Activated T-helper 17 cell treated with anti-CD3 and anti-CD28 coated beads, Interleukin-2, amount 50 U/mL, for 72 hours (primary cell): Measurements from ENCODE around the gene DAAM2. TPM values are rescaled to one million over a fixed set of nuclear protein-coding genes. Genes with fewer than 3 reads are reported as not detected.

Source experiments
- ATAC-seq: fragments of 150-1000 bp; cut with Tn5 transposase; replicated peaks from 2 replicates; pipeline ENCODE4 v1.10.0; 2021; ENCODE audit warnings: mild to moderate bottlenecking, moderate library complexity
- H3K27ac Mint-ChIP-seq: one replicate; pipeline ENCODE4 v1.8.0; 2022; ENCODE audit warnings: mixed read lengths
- H3K27me3 Mint-ChIP-seq: one replicate; pipeline ENCODE4 v1.8.0; 2022; ENCODE audit warnings: mixed read lengths
- H3K36me3 Mint-ChIP-seq: one replicate; pipeline ENCODE4 v1.8.0; 2022; ENCODE audit warnings: low read depth, mild to moderate bottlenecking, mixed read lengths
- H3K4me1 Mint-ChIP-seq: one replicate; pipeline ENCODE4 v1.8.0; 2022; ENCODE audit warnings: mixed read lengths
- H3K4me3 Mint-ChIP-seq: one replicate; pipeline ENCODE4 v1.8.0; 2022; ENCODE audit warnings: mild to moderate bottlenecking, mixed read lengths
- H3K9me3 Mint-ChIP-seq: one replicate; pipeline ENCODE4 v1.8.0; 2022; ENCODE audit warnings: mixed read lengths
- total RNA-seq, 2 donors: library from RNA; stranded (reverse); gene quantifications; one replicate each; pipeline ENCODE4 v1.2.3, GENCODE V29; 2022

The DAAM2 gene
- total RNA-seq, 2 donors from 2014 or later: not detected

DNA sequence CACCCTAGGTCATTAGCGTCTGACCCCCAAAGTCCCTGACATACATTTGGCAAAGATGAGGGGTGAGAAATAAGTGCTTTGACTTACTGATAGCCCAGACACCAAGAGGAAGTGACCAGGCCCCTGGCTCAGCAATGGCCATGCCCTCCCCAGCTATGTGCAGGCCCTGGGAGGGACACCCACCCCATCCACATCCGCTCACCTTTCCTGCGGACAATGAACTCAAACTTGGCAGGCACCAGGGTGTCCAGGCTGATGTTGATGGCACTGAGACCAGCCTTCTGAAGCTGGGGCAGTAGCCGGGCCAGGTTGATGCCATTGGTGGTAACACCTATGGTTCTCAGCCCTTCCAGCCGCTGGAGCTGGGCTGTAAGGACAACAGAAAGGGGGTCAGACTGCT lies 123.7 kb downstream of the DAAM2 start:
- Mint-ChIP-seq H3K27ac (no peak overlapping the region), H3K9me3 (no peaks in the 10 kb centered on the region), H3K4me3 (no peak overlapping the region), H3K4me1 (no peaks in the 10 kb centered on the region), H3K27me3 (no peaks in the 10 kb centered on the region), H3K36me3 (no peaks in the 10 kb centered on the region)
- no peak for ATAC-seq

DNA sequence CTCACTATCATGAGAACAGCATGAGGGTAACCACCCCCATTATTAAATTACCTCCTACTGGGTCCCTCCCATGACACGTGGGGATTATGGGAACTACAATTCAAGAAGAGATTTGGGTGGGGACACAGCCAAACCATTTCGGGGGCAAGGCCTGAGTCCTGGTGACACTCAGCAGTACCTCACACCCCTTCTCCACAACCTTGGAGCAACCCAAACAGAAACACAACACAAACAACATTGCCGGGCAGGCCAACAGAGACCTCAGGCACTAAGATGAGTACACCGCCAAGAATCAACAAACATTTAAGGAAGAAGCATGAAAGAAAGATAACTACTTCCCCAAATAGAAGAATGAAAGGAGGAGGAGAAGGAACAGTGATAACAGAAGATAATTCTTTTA lies 125.2 kb downstream of the DAAM2 start:
- Mint-ChIP-seq H3K27ac (no peak overlapping the region), H3K36me3 (no peaks in the 10 kb centered on the region), H3K4me1 (no peaks in the 10 kb centered on the region), H3K27me3 (no peaks in the 10 kb centered on the region), H3K9me3 (no peaks in the 10 kb centered on the region), H3K4me3 (no peak overlapping the region)
- ATAC-seq: no peak

DNA sequence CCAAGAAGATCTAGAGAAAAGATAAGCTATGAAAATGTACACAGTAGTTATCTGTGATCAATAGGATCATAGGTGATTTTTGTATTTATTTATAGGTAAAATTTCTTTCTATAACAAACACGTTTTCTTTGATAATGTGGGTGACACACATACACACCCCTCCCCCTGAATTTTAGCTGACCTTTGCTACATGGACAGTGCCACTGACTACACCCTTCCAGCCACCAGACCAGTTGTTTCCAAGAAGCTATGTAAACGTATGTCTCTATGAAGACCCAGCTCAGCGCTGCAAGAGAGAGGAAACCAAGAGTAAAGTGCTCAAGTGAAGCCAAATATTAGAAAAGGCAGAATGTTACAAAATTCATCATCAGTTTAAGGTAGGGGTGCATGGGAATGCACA lies 125.8 kb downstream of the DAAM2 start:
- Mint-ChIP-seq H3K27me3 (no peaks in the 10 kb centered on the region), H3K4me3 (no peak overlapping the region), H3K27ac (no peak overlapping the region), H3K4me1 (no peaks in the 10 kb centered on the region), H3K9me3 (no peaks in the 10 kb centered on the region), H3K36me3 (no peaks in the 10 kb centered on the region)
- ATAC-seq: no peak

DNA sequence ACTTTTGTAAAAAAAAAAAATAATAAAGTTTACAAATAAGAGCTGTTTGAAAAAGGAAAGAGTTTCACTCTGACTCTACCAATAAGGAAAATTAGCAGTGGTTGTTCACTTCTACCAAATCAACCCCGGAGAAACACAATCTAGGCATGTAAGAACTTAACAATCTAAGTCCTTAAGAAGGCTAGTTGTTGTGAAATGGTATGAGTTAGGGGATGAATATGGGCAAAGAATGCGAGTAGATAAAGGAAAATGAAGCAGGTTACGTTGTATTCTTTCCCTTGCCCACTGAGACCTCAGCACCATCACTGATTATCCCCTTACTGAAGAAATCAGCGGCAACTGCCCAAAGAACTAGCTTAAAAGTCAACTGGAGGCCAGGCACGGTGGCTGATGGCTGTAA lies 126.7 kb downstream of the DAAM2 start:
- H3K27ac Mint-ChIP-seq: no peak overlapping the region
- no peaks in the 10 kb centered on the region for H3K4me1 Mint-ChIP-seq
- ATAC-seq: no peak
- no peaks in the 10 kb centered on the region for H3K9me3 Mint-ChIP-seq
- H3K4me3 Mint-ChIP-seq: no peak overlapping the region
- H3K27me3 Mint-ChIP-seq: no peaks in the 10 kb centered on the region
- H3K36me3 Mint-ChIP-seq: no peaks in the 10 kb centered on the region

DNA sequence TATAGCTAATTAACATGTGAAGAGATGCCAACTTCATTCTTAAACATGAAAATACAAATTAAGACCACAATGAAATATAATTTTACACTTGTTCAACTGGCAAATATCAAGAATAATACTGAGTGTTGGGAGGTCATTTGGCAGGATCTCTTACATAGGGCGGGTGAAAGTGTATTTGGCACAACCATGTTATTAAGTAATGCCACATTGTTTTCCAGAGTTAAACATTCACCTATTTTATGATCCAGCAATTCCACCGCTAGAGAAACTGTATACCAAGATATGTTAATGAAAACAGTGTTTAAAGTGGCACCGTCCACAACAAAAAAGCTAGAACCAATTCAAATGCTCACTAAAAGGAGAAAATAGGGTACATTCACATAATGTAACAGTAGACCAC lies 128.0 kb downstream of the DAAM2 start:
- H3K27ac Mint-ChIP-seq: no peak overlapping the region
- H3K4me3 Mint-ChIP-seq: no peak overlapping the region
- no peak for ATAC-seq
- H3K9me3 Mint-ChIP-seq: no peaks in the 10 kb centered on the region
- no peaks in the 10 kb centered on the region for H3K36me3 Mint-ChIP-seq
- no peaks in the 10 kb centered on the region for H3K27me3 Mint-ChIP-seq
- H3K4me1 Mint-ChIP-seq: no peaks in the 10 kb centered on the region

DNA sequence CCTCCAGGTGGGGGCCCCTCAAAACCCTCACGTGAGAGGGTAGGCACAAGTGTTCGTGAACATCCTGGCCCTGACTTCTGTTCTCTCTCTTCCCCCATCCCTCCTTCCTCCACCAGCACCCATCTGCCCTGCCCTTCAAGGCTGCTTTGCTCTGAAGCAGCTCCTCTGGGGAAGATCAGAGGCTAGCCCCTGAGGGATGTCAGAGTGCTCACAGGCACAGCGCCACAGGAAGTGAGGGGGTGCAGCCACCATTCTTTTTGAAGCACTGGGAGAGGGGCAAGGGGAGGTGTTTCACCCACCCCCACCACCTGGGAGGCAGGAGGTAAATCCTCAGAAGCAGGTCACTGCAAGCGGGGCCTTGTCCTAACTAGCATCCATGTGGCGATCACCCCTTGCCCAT lies 130.6 kb downstream of the DAAM2 start:
- Mint-ChIP-seq H3K36me3 (no peaks in the 10 kb centered on the region), H3K27me3 (no peaks in the 10 kb centered on the region), H3K27ac (no peak overlapping the region), H3K9me3 (peaks cover 5% of the 10 kb centered on the region), H3K4me3 (no peak overlapping the region), H3K4me1 (no peaks in the 10 kb centered on the region)
- ATAC-seq: no peak

DNA sequence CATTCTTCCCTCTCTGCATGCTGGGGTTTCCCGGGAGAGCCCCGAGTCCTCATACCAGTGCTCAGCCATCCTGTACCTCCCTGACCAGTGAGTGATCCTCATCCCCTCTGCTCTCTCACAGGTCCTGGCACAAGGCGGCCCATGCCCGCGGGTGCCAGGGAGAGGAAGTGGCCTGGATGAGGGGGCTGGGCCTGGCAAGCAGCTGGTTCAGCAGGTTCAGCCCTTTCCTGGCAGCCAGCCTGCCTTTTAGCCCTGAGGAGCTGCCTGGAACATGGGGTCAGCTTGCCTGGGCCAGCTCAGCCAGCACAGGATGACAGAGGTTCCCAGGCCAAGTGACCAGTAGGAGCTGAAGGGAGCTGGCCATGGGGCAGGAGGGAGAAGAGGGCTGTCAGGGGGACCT lies 131.2 kb downstream of the DAAM2 start:
- no peak for ATAC-seq
- Mint-ChIP-seq H3K4me1 (no peaks in the 10 kb centered on the region), H3K4me3 (no peak overlapping the region), H3K36me3 (no peaks in the 10 kb centered on the region), H3K27ac (no peak overlapping the region), H3K9me3 (peaks cover 5% of the 10 kb centered on the region), H3K27me3 (no peaks in the 10 kb centered on the region)

DNA sequence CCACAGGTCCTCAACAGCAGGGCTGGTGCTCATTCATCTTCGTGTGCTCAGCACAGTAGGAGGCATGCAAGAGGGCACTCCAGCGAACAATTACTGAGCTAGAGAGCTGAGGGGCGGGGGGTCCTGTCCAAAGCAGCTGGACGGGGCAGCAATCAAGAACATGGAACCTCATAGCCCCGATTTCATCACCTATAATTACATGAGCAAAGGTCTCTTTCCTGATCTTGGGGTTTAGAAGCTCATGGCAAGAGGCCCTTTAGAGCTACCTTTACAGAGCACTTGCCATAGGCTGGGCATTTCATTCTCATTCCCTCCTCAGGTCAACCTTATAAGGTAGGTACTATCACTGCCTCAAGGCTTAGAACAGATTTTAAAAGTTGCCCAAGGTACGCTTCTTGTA lies 131.7 kb downstream of the DAAM2 start:
- Mint-ChIP-seq H3K27me3 (no peaks in the 10 kb centered on the region), H3K27ac (no peak overlapping the region), H3K4me1 (no peaks in the 10 kb centered on the region), H3K4me3 (no peak overlapping the region), H3K36me3 (no peaks in the 10 kb centered on the region), H3K9me3 (peaks cover 5% of the 10 kb centered on the region)
- ATAC-seq: no peak

DNA sequence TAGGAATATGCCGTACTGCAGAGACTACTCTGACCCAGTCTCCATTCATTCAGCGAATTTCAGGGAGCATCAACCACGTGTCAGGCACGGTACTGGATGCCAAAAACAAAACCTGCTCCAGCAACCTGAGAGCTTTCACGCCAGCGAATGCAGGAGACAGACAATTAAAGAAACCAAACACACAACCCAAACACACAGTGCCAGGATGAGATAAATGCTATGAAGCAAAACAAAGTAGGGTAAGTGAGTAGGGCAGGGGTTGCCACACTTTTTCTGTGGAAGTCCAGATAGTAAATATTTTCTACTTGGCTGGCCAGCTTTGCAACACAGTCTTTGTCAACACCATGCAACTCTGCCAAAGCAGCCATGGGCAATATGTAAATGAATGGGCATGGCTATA lies 132.1 kb downstream of the DAAM2 start:
- H3K4me3 Mint-ChIP-seq: no peak overlapping the region
- H3K27ac Mint-ChIP-seq: no peak overlapping the region
- H3K4me1 Mint-ChIP-seq: no peaks in the 10 kb centered on the region
- peaks cover 5% of the 10 kb centered on the region for H3K9me3 Mint-ChIP-seq
- no peaks in the 10 kb centered on the region for H3K36me3 Mint-ChIP-seq
- ATAC-seq: no peak
- peaks cover 4% of the 10 kb centered on the region for H3K27me3 Mint-ChIP-seq

DNA sequence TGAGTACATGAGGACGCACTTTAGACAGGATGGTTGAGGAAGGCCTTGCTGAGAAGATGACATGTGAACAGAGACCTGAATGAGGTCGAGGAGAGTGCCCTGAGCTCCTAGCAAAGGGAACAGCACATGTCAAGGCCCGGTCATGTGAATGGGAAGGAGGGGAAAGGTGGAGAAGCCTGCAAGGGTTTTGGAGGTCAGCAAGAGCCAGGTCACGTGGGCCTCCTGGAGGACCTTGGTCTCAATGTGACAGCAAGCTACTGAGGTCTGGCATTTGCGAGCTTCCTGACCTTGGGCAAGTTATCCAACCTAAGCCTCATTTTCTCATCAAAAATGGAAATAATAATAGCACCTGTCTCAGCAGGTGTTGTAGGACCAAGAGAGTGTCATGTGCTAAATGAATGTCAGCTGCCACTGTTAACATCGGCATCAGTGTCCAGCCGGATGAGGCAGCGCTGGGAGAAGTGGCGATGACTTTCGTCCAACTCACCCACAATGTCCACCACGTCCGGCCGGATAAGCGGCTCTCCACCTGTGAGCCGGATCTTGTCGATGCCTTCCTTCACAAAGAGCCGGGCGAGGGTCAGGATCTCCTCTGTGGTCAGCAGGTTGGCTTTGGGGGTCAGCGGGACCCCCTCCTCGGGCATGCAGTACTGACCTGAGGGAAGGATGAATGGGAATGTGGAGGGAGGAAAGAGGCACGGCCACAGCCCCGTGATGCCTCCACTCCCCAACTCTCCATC lies 133.2 kb downstream of the DAAM2 start:
- Mint-ChIP-seq H3K27me3 (peaks cover 6% of the 10 kb centered on the region), H3K36me3 (no peaks in the 10 kb centered on the region), H3K27ac (no peak overlapping the region), H3K4me3 (no peak overlapping the region), H3K4me1 (no peaks in the 10 kb centered on the region), H3K9me3 (peaks cover 5% of the 10 kb centered on the region)
- no peak for ATAC-seq

DNA sequence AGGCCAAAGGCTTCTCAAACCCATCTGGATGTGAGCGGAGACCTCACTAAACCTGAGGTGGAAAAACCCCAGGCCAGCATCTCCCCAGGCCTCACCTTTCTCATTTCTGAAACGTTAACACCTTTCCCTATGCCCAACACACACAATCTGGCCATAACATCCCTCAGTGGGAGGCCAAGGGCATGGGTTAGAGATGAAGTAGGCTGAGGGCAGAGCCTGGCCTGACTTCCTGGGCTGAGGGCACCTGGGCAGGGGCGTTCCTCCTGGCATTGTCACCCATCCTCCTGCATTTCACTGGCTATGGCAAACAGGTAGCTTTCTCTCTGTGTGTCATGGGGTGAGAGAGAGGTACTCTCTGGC lies 133.7 kb downstream of the DAAM2 start:
- no peaks in the 10 kb centered on the region for H3K4me1 Mint-ChIP-seq
- peaks cover 5% of the 10 kb centered on the region for H3K9me3 Mint-ChIP-seq
- ATAC-seq: no peak
- no peaks in the 10 kb centered on the region for H3K36me3 Mint-ChIP-seq
- no peak overlapping the region for H3K4me3 Mint-ChIP-seq
- peaks cover 6% of the 10 kb centered on the region for H3K27me3 Mint-ChIP-seq
- H3K27ac Mint-ChIP-seq: no peak overlapping the region

DNA sequence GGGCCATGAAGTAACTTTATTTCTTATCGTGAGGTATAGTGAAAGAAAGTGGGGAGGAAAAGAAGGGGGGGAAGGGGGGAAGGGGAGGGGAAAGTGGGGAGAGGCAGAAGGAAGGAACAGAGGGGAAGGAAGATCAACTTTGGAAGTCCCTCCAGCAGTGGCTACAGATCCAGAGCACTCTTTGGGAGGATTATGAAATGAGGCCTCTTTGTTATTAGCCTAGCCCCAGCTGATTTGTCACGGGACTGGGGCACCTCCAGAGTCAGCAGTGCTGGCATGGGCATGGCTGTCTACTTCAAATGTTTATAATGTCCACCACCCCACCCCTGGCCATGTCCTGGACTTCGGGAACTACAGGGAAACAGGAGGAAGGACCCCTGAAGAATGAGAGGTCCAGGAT lies 134.5 kb downstream of the DAAM2 start:
- Mint-ChIP-seq H3K27me3 (peaks cover 6% of the 10 kb centered on the region), H3K9me3 (peaks cover 5% of the 10 kb centered on the region), H3K27ac (no peak overlapping the region), H3K36me3 (no peaks in the 10 kb centered on the region), H3K4me3 (no peak overlapping the region), H3K4me1 (no peaks in the 10 kb centered on the region)
- ATAC-seq: no peak

DNA sequence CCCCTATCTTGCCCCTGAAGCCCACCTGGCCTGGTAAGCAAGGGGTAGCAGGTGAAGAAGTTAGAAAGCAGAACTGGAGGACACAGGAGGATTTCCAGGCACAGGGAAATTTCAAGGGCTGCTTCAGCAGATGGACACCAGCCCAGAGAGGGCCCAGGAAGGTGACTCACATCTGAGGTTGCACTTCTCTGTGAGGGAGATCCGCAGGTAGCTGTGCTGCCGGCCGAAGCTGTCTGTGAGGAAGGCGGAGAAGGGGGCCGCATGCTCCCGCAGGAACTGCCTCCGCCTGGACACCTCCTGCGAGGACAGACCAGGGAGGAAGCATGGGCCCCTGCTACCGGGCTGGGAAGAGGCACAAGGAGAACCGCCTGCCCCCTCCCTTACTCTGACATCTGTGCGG lies 135.0 kb downstream of the DAAM2 start:
- H3K27me3 Mint-ChIP-seq: peaks cover 9% of the 10 kb centered on the region

DNA sequence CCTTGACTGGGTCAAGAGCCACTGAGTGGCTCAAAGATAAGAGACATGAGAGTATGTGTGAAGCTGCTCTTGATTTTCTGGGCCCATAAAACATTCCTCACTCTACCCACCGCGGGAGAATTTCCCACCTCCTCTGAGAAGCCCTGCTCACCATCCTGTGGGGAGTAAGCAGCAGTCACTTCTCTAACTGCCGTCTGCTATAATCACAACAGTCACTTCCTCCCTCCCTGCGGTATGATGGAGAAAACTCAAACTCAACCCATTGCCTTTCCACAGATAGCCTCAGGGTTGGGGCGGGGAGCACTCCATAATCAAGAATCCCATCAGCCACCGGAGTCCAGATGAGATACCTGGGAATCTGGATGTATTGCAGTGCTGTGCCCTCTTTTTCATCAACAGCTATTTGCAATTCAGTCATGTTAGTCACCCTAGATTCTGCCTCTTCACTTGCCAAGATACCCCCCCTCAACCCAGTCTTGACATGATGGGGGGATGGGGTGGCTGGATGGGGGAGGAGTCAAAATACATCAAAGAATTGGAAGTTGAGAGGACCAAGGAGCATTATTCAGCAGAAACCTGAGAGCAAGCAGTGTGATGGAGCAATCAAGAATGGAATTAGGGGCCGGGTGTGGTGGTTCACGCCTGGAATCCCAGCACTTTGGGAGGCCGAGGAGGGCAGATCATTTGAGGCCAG lies 137.0 kb downstream of the DAAM2 start:
- Mint-ChIP-seq H3K4me1 (peaks cover 4% of the 10 kb centered on the region), H3K27ac (no peak overlapping the region), H3K27me3 (peaks cover 17% of the 10 kb centered on the region), H3K36me3 (no peaks in the 10 kb centered on the region), H3K4me3 (no peak overlapping the region), H3K9me3 (peaks cover 5% of the 10 kb centered on the region)
- ATAC-seq: no peak

More for the DNA sequence above, 135.0 kb downstream of the DAAM2 start:
- ATAC-seq: no peak
- H3K9me3 Mint-ChIP-seq: peaks cover 5% of the 10 kb centered on the region
- no peak overlapping the region for H3K4me3 Mint-ChIP-seq
- no peaks in the 10 kb centered on the region for H3K4me1 Mint-ChIP-seq
- H3K36me3 Mint-ChIP-seq: no peaks in the 10 kb centered on the region
- H3K27ac Mint-ChIP-seq: no peak overlapping the region

DNA sequence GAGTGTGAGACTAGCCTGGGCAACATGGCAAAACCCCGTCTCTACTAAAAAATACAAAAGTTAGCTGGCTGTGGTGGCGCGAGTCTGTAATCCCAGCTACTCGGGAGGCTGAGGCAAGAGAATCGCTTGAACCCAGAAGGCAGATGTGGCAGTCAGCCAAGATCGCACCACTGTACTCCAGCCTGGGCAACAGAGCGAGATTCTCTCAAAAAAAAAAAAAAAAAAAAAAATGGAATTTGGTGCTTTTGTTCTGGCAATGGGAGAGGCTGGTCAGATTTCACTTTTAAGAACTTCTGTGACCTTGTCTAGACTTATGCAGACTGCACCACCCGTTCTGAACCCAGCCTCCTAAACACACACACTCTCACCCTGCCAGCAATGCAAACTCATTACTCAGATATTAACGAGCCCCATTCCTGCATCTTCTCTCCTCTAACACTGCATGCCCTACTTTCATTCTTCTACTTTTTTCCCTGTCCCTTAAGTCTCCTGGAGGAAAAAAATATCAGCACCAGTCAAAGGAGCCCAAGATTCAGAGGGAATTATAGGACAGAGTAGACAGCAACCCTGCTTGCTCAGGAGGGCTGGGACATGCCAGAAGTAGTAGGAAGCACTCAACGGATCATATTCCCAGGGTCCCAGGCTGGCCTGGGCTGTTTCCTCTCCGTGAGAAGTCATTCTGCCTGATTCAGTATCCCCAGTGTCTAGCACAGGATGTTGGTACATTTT lies 137.7 kb downstream of the DAAM2 start:
- Mint-ChIP-seq H3K27ac (no peak overlapping the region), H3K4me3 (no peak overlapping the region)

More for the DNA sequence above, 137.7 kb downstream of the DAAM2 start:
- Mint-ChIP-seq H3K36me3 (no peaks in the 10 kb centered on the region), H3K9me3 (peaks cover 5% of the 10 kb centered on the region), H3K4me1 (peaks cover 4% of the 10 kb centered on the region), H3K27me3 (peaks cover 17% of the 10 kb centered on the region)
- no peak for ATAC-seq
